Measurements from ENCODE around the gene ZCWPW1.
"Not testable (repeated sequence)": the region's sequence is repeated elsewhere in the genome, so short reads cannot be mapped to it uniquely, and the experiment has no call there.

ZCWPW1 gene

GRCh38 chr7:100364480-100364879, 64.0 kb downstream of the ZCWPW1 start:
- Histone ChIP-seq H3K27me3 (ENCODE audit: insufficient read depth, low read length) (no peaks in the 10 kb centered on the region), H3K9me3 (ENCODE audit: low read length) (no peaks in the 10 kb centered on the region)
- TF ChIP-seq EZH2 (IDR thresholded peaks at IDR 0.05; ENCODE audit: borderline replicate concordance, low read length), result no peak
- TF ChIP-seq, protein P1, sequence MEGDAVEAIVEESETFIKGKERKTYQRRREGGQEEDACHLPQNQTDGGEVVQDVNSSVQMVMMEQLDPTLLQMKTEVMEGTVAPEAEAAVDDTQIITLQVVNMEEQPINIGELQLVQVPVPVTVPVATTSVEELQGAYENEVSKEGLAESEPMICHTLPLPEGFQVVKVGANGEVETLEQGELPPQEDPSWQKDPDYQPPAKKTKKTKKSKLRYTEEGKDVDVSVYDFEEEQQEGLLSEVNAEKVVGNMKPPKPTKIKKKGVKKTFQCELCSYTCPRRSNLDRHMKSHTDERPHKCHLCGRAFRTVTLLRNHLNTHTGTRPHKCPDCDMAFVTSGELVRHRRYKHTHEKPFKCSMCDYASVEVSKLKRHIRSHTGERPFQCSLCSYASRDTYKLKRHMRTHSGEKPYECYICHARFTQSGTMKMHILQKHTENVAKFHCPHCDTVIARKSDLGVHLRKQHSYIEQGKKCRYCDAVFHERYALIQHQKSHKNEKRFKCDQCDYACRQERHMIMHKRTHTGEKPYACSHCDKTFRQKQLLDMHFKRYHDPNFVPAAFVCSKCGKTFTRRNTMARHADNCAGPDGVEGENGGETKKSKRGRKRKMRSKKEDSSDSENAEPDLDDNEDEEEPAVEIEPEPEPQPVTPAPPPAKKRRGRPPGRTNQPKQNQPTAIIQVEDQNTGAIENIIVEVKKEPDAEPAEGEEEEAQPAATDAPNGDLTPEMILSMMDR (IDR thresholded peaks at IDR 0.05; ENCODE audit: low read length), result no peak

DNA sequence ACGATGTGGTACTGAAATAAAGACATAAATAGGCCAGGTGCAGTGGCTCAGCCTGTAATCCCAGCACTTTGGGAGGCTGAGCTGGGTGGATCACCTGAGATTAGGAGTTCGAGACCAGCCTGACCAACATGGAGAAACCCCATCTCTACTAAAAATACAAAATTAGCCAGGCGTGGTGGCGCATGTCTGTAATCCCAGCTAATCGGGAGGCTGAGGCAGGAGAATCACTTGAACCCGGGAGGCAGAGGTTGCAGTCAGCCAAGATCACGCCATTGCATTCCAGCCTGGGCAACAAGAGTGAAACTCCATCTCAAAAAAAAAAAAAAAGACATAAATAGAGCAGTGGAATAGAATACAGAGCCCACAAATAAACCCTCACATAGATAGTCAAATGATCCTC, 64.7 kb downstream of the ZCWPW1 start:
- H3K27ac ChIP-seq (ENCODE audit: low read depth, low read length, poor library complexity, severe bottlenecking), result not testable (repeated sequence)
- Histone ChIP-seq H3K4me1 (ENCODE audit: insufficient read depth, low read length, severe bottlenecking) (peaks cover 44% of the 10 kb centered on the region), H3K36me3 (ENCODE audit: insufficient read depth, low read length) (peaks cover 67% of the 10 kb centered on the region)

More at GRCh38 chr7:100364480-100364879, 64.0 kb downstream of the ZCWPW1 start:
- H3K4me1 ChIP-seq (ENCODE audit: insufficient read depth, low read length, severe bottlenecking), result peaks cover 51% of the 10 kb centered on the region
- no peak overlapping the region for H3K4me2 ChIP-seq (ENCODE audit: low read length)
- H2AFZ ChIP-seq (ENCODE audit: low read length), result no peak overlapping the region
- H3K9ac ChIP-seq (ENCODE audit: low read length), result no peak overlapping the region
- H3F3A ChIP-seq (ENCODE audit: insufficient read depth, low read length), result peaks cover 11% of the 10 kb centered on the region; the same call in 1 of the 2 replicates
- H3K79me2 ChIP-seq (ENCODE audit: insufficient read depth, low read length), result no peaks in the 10 kb centered on the region
- no peaks in the 10 kb centered on the region for H3K9me2 ChIP-seq (ENCODE audit: low read depth, low read length)
- H4K20me1 ChIP-seq (ENCODE audit: insufficient read depth, low read length), result no peaks in the 10 kb centered on the region
- no peak overlapping the region for H3K4me3 ChIP-seq (ENCODE audit: low read depth, low read length, poor library complexity, severe bottlenecking)
- no peak overlapping the region for H3K27ac ChIP-seq (ENCODE audit: low read depth, low read length, poor library complexity, severe bottlenecking)
- H3K36me3 ChIP-seq (ENCODE audit: insufficient read depth, low read length), result peaks cover 60% of the 10 kb centered on the region

GRCh38 chr7:100363098-100363497, 65.4 kb downstream of the ZCWPW1 start:
- H3K9me3 ChIP-seq (ENCODE audit: low read length), result no peaks in the 10 kb centered on the region
- H4K20me1 ChIP-seq (ENCODE audit: insufficient read depth, low read length), result no peaks in the 10 kb centered on the region
- H3K9ac ChIP-seq (ENCODE audit: low read length), result no peak overlapping the region
- peaks cover 37% of the 10 kb centered on the region for H3K4me1 ChIP-seq (ENCODE audit: insufficient read depth, low read length, severe bottlenecking)
- H3F3A ChIP-seq (ENCODE audit: insufficient read depth, low read length), result 0 out of 2 replicates have a peak, but pooled peaks cover 8% of the 10 kb centered on the region
- no peak overlapping the region for H3K27ac ChIP-seq (ENCODE audit: low read depth, low read length, poor library complexity, severe bottlenecking)
- no peak overlapping the region for H3K4me2 ChIP-seq (ENCODE audit: low read length)
- H3K9me2 ChIP-seq (ENCODE audit: low read depth, low read length), result no peaks in the 10 kb centered on the region
- no peak overlapping the region for H2AFZ ChIP-seq (ENCODE audit: low read length)
- no peaks in the 10 kb centered on the region for H3K79me2 ChIP-seq (ENCODE audit: insufficient read depth, low read length)
- TF ChIP-seq, protein P1 (IDR thresholded peaks at IDR 0.05; ENCODE audit: low read length), result no peak
- no peak for TF ChIP-seq EZH2 (IDR thresholded peaks at IDR 0.05; ENCODE audit: borderline replicate concordance, low read length)
- peaks cover 74% of the 10 kb centered on the region for H3K36me3 ChIP-seq (ENCODE audit: insufficient read depth, low read length)
- no peak overlapping the region for H3K4me3 ChIP-seq (ENCODE audit: low read depth, low read length, poor library complexity, severe bottlenecking)
- H3K27me3 ChIP-seq (ENCODE audit: insufficient read depth, low read length), result no peaks in the 10 kb centered on the region

More for the DNA sequence above, 64.7 kb downstream of the ZCWPW1 start:
- not testable (repeated sequence) for H3K4me2 ChIP-seq (ENCODE audit: low read length); H4K20me1 ChIP-seq (ENCODE audit: insufficient read depth, low read length); H3K9me3 ChIP-seq (ENCODE audit: low read length); H2AFZ ChIP-seq (ENCODE audit: low read length); H3K9me2 ChIP-seq (ENCODE audit: low read depth, low read length); H3K9ac ChIP-seq (ENCODE audit: low read length); H3K4me3 ChIP-seq (ENCODE audit: low read depth, low read length, poor library complexity, severe bottlenecking); H3K27me3 ChIP-seq (ENCODE audit: insufficient read depth, low read length); H3K79me2 ChIP-seq (ENCODE audit: insufficient read depth, low read length)
- H3F3A ChIP-seq (ENCODE audit: insufficient read depth, low read length), result peaks cover 11% of the 10 kb centered on the region; the same call in 1 of the 2 replicates

DNA sequence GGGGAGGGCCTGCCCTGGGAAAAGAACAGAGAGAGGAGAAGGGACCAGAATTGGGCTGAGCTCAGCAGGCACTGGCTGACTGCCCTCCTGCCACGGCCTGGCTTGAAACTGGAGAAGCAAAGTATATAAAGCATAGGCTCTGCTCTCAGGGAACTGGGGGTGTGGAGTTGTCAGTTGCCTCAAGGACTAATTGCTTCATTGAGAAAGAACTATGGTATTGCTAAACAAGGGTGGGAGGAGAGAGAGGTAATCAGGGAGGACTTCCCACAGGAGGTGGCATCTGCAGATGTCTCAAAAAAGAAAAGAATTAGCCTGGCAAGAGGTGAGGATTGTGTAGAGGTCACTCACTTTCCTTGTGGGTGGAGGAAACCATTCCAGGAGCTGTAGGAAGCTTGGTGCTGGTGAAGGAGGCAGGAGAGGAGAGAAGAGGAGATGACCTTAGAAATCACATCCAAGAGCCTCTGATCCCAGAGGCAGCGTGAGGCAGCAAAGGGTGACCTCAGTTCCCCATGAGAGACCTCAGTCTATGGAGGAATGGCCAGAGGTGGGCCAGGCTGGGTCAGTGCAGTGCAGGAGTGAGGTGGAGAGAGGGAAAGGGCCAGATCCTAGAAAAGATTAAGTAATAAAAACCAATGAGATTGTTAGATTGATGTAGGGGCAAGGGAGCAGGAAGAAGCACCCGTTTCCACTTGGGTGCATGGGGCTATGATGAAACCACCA, 68.2 kb downstream of the ZCWPW1 start:
- Histone ChIP-seq H3K9ac (ENCODE audit: low read length) (no peak overlapping the region), H4K20me1 (ENCODE audit: insufficient read depth, low read length) (no peaks in the 10 kb centered on the region), H3F3A (ENCODE audit: insufficient read depth, low read length) (no peaks in the 10 kb centered on the region), H3K9me3 (ENCODE audit: low read length) (no peaks in the 10 kb centered on the region), H3K27ac (ENCODE audit: low read depth, low read length, poor library complexity, severe bottlenecking) (no peak overlapping the region), H2AFZ (ENCODE audit: low read length) (no peak overlapping the region), H3K79me2 (ENCODE audit: insufficient read depth, low read length) (no peaks in the 10 kb centered on the region), H3K36me3 (ENCODE audit: insufficient read depth, low read length) (peaks cover 94% of the 10 kb centered on the region), H3K9me2 (ENCODE audit: low read depth, low read length) (no peaks in the 10 kb centered on the region), H3K4me2 (ENCODE audit: low read length) (no peak overlapping the region), H3K27me3 (ENCODE audit: insufficient read depth, low read length) (no peaks in the 10 kb centered on the region), H3K4me3 (ENCODE audit: low read depth, low read length, poor library complexity, severe bottlenecking) (no peak overlapping the region), H3K4me1 (ENCODE audit: insufficient read depth, low read length, severe bottlenecking) (peaks cover 9% of the 10 kb centered on the region)
- no peak for TF ChIP-seq EZH2 (IDR thresholded peaks at IDR 0.05; ENCODE audit: borderline replicate concordance, low read length)
- TF ChIP-seq, protein P1 (IDR thresholded peaks at IDR 0.05; ENCODE audit: low read length), result no peak
